Stomach (tissue), 9 donors: ENCODE results near the gene PSTPIP1. TPM values are rescaled to one million over a fixed set of nuclear protein-coding genes. Genes with fewer than 3 reads are reported as not detected.

ENCODE experiments used
- DNase-seq, 2 donors: peaks; one replicate each; pipeline versions ENCODE4 v3.0.0 to v3.0.0-alpha.2; 2013 to 2019
- H3K27ac ChIP-seq, 5 donors: fragments of 200-600 bp in 4 of 5; sonication (generic) in 4 of 5; one replicate each; pipeline ENCODE4 v1.5.1; 2013 to 2019; ENCODE audit warnings: mild to moderate bottlenecking in 1 of 5, moderate library complexity in 1 of 5
- H3K27me3 ChIP-seq, 3 donors: fragments of 200-600 bp; sonication (generic); one replicate each; pipeline ENCODE4 v1.5.1; 2017 to 2019; ENCODE audit warnings: mixed run types in 1 of 3
- H3K36me3 ChIP-seq, 4 donors: fragments of 200-600 bp; sonication (generic); 1 replicate in 3 of 4; 2 replicates in 1 of 4; pipeline ENCODE4 v1.5.1; 2016 to 2019
- H3K4me1 ChIP-seq, 4 donors: fragments of 200-600 bp; sonication (generic); one replicate each; pipeline ENCODE4 v1.5.1; 2016 to 2019
- H3K4me3 ChIP-seq, 4 donors: fragments of 200-600 bp; sonication (generic) in 3 of 4; one replicate each; pipeline ENCODE4 v1.5.1; 2016 to 2019; ENCODE audit warnings: mild to moderate bottlenecking in 1 of 4
- H3K9me3 ChIP-seq, 4 donors: fragments of 200-600 bp; sonication (generic); one replicate each; pipeline ENCODE4 v1.5.1; 2016 to 2019
- CTCF ChIP-seq, 7 experiments: fragments of 450-650 bp in 4 of 7; fragments of 200-600 bp in 3 of 7; sonication (generic) in 3 of 7; IDR thresholded peaks; one replicate each; pipeline ENCODE4 v1.5.1; 2016 to 2019; ENCODE audit warnings: antibody characterized with exemption in 7 of 7, control low read depth in 2 of 7, mild to moderate bottlenecking in 1 of 7
- EP300 ChIP-seq: sonication (generic); formaldehyde crosslinking; IDR thresholded peaks from one replicate; pipeline ENCODE4 v1.6.1; 2017; ENCODE audit warnings: antibody characterized with exemption
- POLR2A ChIP-seq, 4 donors: fragments of 450-650 bp; IDR thresholded peaks; one replicate each; pipeline ENCODE4 v1.6.1; 2016; ENCODE audit warnings: antibody characterized with exemption in 4 of 4, control low read depth in 2 of 4, mild to moderate bottlenecking in 1 of 4, moderate library complexity in 1 of 4
- POLR2AphosphoS5 ChIP-seq, 3 donors: sonication (generic); formaldehyde crosslinking; IDR thresholded peaks; one replicate each; pipeline ENCODE4 v1.6.1; 2016; ENCODE audit warnings: antibody characterized with exemption in 3 of 3
- WGBS, 5 donors: extraction: QIAGEN DNeasy Blood & Tissue Kit in 3 of 5; methylation state at CpG; one replicate each; pipeline versions ENCODE4 v1.1.5 to v1.1.7; 2013 to 2018; 5-methylcytosine and 5-hydroxymethylcytosine counted together
- intact Hi-C: fragments of 100-400 bp; cut with DNase I; formaldehyde crosslinking; loops from one replicate; pipeline ENCODE4 v1.15.1; 2023; ENCODE audit warnings: low total_unique reads
- polyA plus RNA-seq, 3 donors: library from polyadenylated mRNA; stranded (reverse); fragments of 200-250 nt; gene quantifications; one replicate each; pipeline ENCODE4 v1.2.3, GENCODE V29; 2013
- total RNA-seq, 5 donors: library from RNA; depleted of rRNA; stranded (reverse); fragments of >200 nt; gene quantifications; one replicate each; pipeline versions ENCODE4 v1.1.0 to v1.2.3, GENCODE V29; 2014 to 2016
- donor health status: healthy with polysubstance abuse.
- donor health status: Bipolar disorder and iron deficiency.
- donor health status: healthy.

PSTPIP1 gene
- total and polyA plus RNA-seq, 8 donors = 0.29 to 75.4 (median 5.4) TPM

GRCh38 chr15:77044228-77045042 is 49.5 kb downstream of the PSTPIP1 start:
- Histone ChIP-seq H3K27me3 (no peaks in the 10 kb centered on the region), H3K4me3 (no peak overlapping the region), H3K27ac (no peak overlapping the region), H3K36me3 (peaks cover 21 to 74% (median 70%) of the 10 kb centered on the region in 4 donors), H3K4me1 (peaks cover 0 to 10% (median 0%) of the 10 kb centered on the region in 4 donors), H3K9me3 (no peaks in the 10 kb centered on the region)
- intact Hi-C loops = no loop called here
- no peak for DNase-seq
- TF ChIP-seq EP300 = no peak
- TF ChIP-seq POLR2A (IDR thresholded peaks at IDR 0.05) = no peak
- no peak for TF ChIP-seq POLR2AphosphoS5 (IDR thresholded peaks at IDR 0.05)
- TF ChIP-seq CTCF (IDR thresholded peaks at IDR 0.05) = no peak
- WGBS, 5 donors = 74 to 89% (median 85%) methylated on average over 7 of the region's 7 CpGs

- H3K27ac ChIP-seq = no peak overlapping the region
- H3K36me3 ChIP-seq = peaks cover 21 to 89% (median 72%) of the 10 kb centered on the region in 4 donors
- H3K27me3 ChIP-seq = no peaks in the 10 kb centered on the region
- no peak overlapping the region for H3K4me3 ChIP-seq
- no peak for DNase-seq
- 93 to 99% (median 96%) methylated on average over 1 of the region's 1 CpG for WGBS, 5 donors
- TF ChIP-seq CTCF (IDR thresholded peaks at IDR 0.05) = no peak
- no peak for TF ChIP-seq POLR2AphosphoS5 (IDR thresholded peaks at IDR 0.05)
- TF ChIP-seq POLR2A (IDR thresholded peaks at IDR 0.05) = no peak
- TF ChIP-seq EP300 = no peak
- intact Hi-C loops = no loop called here
- H3K4me1 ChIP-seq = peaks cover 0 to 10% (median 0%) of the 10 kb centered on the region in 4 donors
- no peaks in the 10 kb centered on the region for H3K9me3 ChIP-seq
Measured at GRCh38 chr15:77045985-77046384, 51.1 kb downstream of the PSTPIP1 start.

- Histone ChIP-seq H3K4me1 (peaks cover 0 to 10% (median 0%) of the 10 kb centered on the region in 4 donors), H3K27ac (no peak overlapping the region), H3K36me3 (peaks cover 21 to 92% (median 78%) of the 10 kb centered on the region in 4 donors), H3K27me3 (no peaks in the 10 kb centered on the region), H3K9me3 (no peaks in the 10 kb centered on the region), H3K4me3 (no peak overlapping the region)
- DNase-seq = no peak
- 90 to 96% (median 94%) methylated on average over 7 of the region's 7 CpGs for WGBS, 5 donors
- intact Hi-C loops = no loop called here
- TF ChIP-seq CTCF (IDR thresholded peaks at IDR 0.05) (no peak), POLR2AphosphoS5 (IDR thresholded peaks at IDR 0.05) (no peak), EP300 (no peak), POLR2A (IDR thresholded peaks at IDR 0.05) (no peak)
Measured at GRCh38 chr15:77046704-77047412, 51.9 kb downstream of the PSTPIP1 start.

GRCh38 chr15:77048135-77048876 is 53.4 kb downstream of the PSTPIP1 start:
- intact Hi-C loops = no loop called here
- H3K27me3 ChIP-seq = no peaks in the 10 kb centered on the region
- 80 to 100% (median 96%) methylated on average over 1 of the region's 1 CpG for WGBS, 5 donors
- TF ChIP-seq EP300 (no peak), POLR2A (IDR thresholded peaks at IDR 0.05) (no peak), CTCF (IDR thresholded peaks at IDR 0.05) (no peak), POLR2AphosphoS5 (IDR thresholded peaks at IDR 0.05) (no peak)
- H3K4me3 ChIP-seq = no peak overlapping the region
- H3K27ac ChIP-seq = no peak overlapping the region
- no peaks in the 10 kb centered on the region for H3K9me3 ChIP-seq
- H3K36me3 ChIP-seq = peaks cover 19 to 90% (median 77%) of the 10 kb centered on the region in 4 donors
- no peak for DNase-seq
- peaks cover 0 to 16% (median 0%) of the 10 kb centered on the region in 4 donors for H3K4me1 ChIP-seq
